ENCODE data around the gene RFPL3.

DNA sequence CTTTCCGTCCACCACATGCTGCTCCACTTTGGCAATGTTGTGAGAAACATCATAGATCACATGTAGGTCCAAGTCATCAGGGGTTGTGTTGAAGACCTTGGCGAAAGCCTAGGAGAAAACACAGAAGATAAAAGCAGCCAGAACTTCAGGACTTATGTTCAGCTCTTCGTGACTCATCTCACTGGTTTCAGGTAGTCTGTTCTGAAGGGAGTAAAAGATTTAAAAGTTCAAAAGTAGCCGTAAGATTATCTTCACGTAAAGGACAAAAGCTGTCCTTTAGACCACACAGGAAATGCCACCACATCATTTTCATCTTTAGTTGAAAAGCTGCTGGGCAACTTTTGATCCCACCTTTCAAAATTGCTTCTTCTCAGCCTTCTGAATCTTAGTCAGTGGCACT, 37.4 kb downstream of the RFPL3 start:
- TF ChIP-seq, protein P1, sequence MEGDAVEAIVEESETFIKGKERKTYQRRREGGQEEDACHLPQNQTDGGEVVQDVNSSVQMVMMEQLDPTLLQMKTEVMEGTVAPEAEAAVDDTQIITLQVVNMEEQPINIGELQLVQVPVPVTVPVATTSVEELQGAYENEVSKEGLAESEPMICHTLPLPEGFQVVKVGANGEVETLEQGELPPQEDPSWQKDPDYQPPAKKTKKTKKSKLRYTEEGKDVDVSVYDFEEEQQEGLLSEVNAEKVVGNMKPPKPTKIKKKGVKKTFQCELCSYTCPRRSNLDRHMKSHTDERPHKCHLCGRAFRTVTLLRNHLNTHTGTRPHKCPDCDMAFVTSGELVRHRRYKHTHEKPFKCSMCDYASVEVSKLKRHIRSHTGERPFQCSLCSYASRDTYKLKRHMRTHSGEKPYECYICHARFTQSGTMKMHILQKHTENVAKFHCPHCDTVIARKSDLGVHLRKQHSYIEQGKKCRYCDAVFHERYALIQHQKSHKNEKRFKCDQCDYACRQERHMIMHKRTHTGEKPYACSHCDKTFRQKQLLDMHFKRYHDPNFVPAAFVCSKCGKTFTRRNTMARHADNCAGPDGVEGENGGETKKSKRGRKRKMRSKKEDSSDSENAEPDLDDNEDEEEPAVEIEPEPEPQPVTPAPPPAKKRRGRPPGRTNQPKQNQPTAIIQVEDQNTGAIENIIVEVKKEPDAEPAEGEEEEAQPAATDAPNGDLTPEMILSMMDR (IDR thresholded peaks at IDR 0.05; ENCODE audit: poor library complexity) = no peak
- TF ChIP-seq EZH2 (IDR thresholded peaks at IDR 0.05; ENCODE audit: borderline replicate concordance) (no peak), EZH2phosphoT487 (IDR thresholded peaks at IDR 0.05; ENCODE audit: low read depth, severe bottlenecking, unreplicated experiment) (no peak)
